ENCODE data around the gene USP7.

DNA sequence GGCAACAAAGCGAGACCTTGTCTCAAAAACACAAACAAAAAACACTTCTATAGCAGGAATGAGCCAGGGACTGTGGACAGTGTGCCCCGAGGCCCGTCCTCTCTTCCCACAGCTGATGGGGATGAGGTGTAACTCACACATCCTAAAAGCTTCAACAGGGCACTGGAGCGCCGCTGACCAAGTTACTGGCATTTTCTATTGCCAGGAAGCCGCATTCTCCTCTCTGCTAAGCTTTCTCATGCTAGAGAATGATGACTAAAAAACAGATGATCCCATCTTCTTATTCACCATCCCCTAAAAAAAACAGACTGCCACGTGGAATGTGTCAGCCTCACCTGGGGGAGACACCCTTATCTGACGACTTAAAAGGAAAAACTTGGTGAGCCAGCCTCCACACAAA lies 111.2 kb downstream of the USP7 start:
- no peak for TF ChIP-seq GATA1 (IDR thresholded peaks at IDR 0.05; ENCODE audit: low read depth, low read length)
- no peak for TF ChIP-seq POLR2A (IDR thresholded peaks at IDR 0.05; ENCODE audit: low read length)

Data from erythroblast (primary cell).